Keratinocyte (primary cell): ENCODE measurements around the gene NLRP3. TPM values are rescaled to one million over a fixed set of nuclear protein-coding genes. Genes with fewer than 3 reads are reported as not detected.
"Not testable (repeated sequence)": the region's sequence is repeated elsewhere in the genome, so short reads cannot be mapped to it uniquely, and the experiment has no call there.

ENCODE experiments used
- DNase-seq: peaks from one replicate; pipeline ENCODE4 v3.0.0-alpha.2; 2011; ENCODE audit warnings: low read depth, missing footprints, low spot score
- FAIRE-seq: peaks from 2 replicates; lab custom pipeline; 2011; peaks lifted over from hg19 to GRCh38; lab: Jason Lieb, UNC
- H2AFZ ChIP-seq: 2 replicates; pipeline ENCODE4 v1.6.0; 2012; ENCODE audit warnings: low read length, control low read depth, inconsistent platforms; ENCODE audit not compliant: control insufficient read depth
- H3K27ac ChIP-seq: 2 replicates; pipeline ENCODE4 v1.5.1; 2011; ENCODE audit warnings: low read length; ENCODE audit not compliant: control insufficient read depth, insufficient read depth
- H3K27me3 ChIP-seq: 3 replicates; pipeline ENCODE4 v1.6.0; 2011; ENCODE audit warnings: low read length; ENCODE audit not compliant: control insufficient read depth, insufficient read depth; ENCODE audit errors: extremely low read depth
- H3K36me3 ChIP-seq, 2 experiments: 2 replicates in 1 of 2; 3 replicates in 1 of 2; pipeline ENCODE4 v1.5.1; 2011; ENCODE audit warnings: low read length in 2 of 2, mild to moderate bottlenecking in 1 of 2; ENCODE audit not compliant: control insufficient read depth in 2 of 2, insufficient read depth in 2 of 2; ENCODE audit errors: extremely low read depth in 1 of 2
- H3K4me1 ChIP-seq: 3 replicates; pipeline ENCODE4 v1.5.1; 2011; ENCODE audit warnings: low read length; ENCODE audit not compliant: control insufficient read depth, insufficient read depth; ENCODE audit errors: extremely low read depth
- H3K4me2 ChIP-seq: 3 replicates; pipeline ENCODE4 v1.6.0; 2011; ENCODE audit warnings: low read depth, low read length; ENCODE audit not compliant: control insufficient read depth, insufficient read depth; ENCODE audit errors: extremely low read depth
- H3K4me3 ChIP-seq, 3 experiments: fragments of 200-600 bp in 1 of 3; sonication (generic) in 1 of 3; 2 replicates in 2 of 3; 3 replicates in 1 of 3; pipeline ENCODE4 v1.5.1; 2011 to 2016; ENCODE audit warnings: low read length in 3 of 3, mild to moderate bottlenecking in 3 of 3, control low read depth in 2 of 3, inconsistent platforms in 1 of 3, low read depth in 1 of 3, mixed read lengths in 1 of 3, mixed run types in 1 of 3, moderate library complexity in 1 of 3; ENCODE audit not compliant: control insufficient read depth in 2 of 3, insufficient read depth in 2 of 3; ENCODE audit errors: extremely low read depth in 1 of 3
- H3K79me2 ChIP-seq: 2 replicates; pipeline ENCODE4 v1.6.0; 2012; ENCODE audit warnings: low read length; ENCODE audit not compliant: control insufficient read depth, insufficient read depth
- H3K9ac ChIP-seq: 3 replicates; pipeline ENCODE4 v1.6.0; 2011; ENCODE audit warnings: low read length; ENCODE audit not compliant: control insufficient read depth, insufficient read depth; ENCODE audit errors: extremely low read depth
- H3K9me1 ChIP-seq: 3 replicates; pipeline ENCODE4 v1.6.0; 2011; ENCODE audit warnings: low read length; ENCODE audit not compliant: control insufficient read depth, insufficient read depth; ENCODE audit errors: extremely low read depth
- H3K9me3 ChIP-seq: 2 replicates; pipeline ENCODE4 v1.5.1; 2012; ENCODE audit warnings: low read depth, low read length; ENCODE audit not compliant: control insufficient read depth
- H4K20me1 ChIP-seq: 3 replicates; pipeline ENCODE4 v1.6.0; 2011; ENCODE audit warnings: low read length; ENCODE audit not compliant: control insufficient read depth, insufficient read depth; ENCODE audit errors: extremely low read depth
- CTCF ChIP-seq, 3 experiments: IDR thresholded peaks in 1 of 3; conservative IDR thresholded peaks in 1 of 3; optimal IDR thresholded peaks in 1 of 3; 2 replicates in 2 of 3; 3 replicates in 1 of 3; pipeline versions ENCODE3 to v1.5.1; 2011; ENCODE audit warnings: low read length in 3 of 3, mild to moderate bottlenecking in 3 of 3, moderate library complexity in 2 of 3, control low read depth in 1 of 3, inconsistent platforms in 1 of 3; ENCODE audit not compliant: insufficient read depth in 2 of 3; ENCODE audit errors: extremely low read depth in 1 of 3
- EZH2 ChIP-seq: IDR thresholded peaks from one replicate; pipeline ENCODE4 v1.6.1; 2012; ENCODE audit warnings: inconsistent platforms, mild to moderate bottlenecking, low read length, moderate library complexity
- dilution Hi-C: fragments of 300-500 bp; cut with MboI; formaldehyde crosslinking; loops from one replicate; pipeline ENCODE4 v1.7.0; 2020; ENCODE audit warnings: low sequenced_read_pairs; ENCODE audit not compliant: extremely low pct_ligation_motif_present
- polyA plus RNA-seq, 5 experiments: library from polyadenylated mRNA; depleted of rRNA in 3 of 5; stranded (reverse) in 3 of 5; stranded (forward) in 1 of 5; unstranded in 1 of 5; fragments of >200 nt; gene quantifications; 1 replicate in 1 of 5; 2 replicates in 3 of 5; 3 replicates in 1 of 5; pipeline versions ENCODE4 v1.2.1 to v1.2.3, GENCODE V29; 2011 to 2012; ENCODE audit warnings: missing spikeins in 2 of 5, low read depth in 1 of 5, low replicate concordance in 1 of 5

Gene NLRP3
- polyA plus RNA-seq, 1 donor (not counting 4 experiments of a cell fraction or from before 2014, with no cell fraction given) = 0.03 TPM

- no peaks in the 10 kb centered on the region for H3K27me3 ChIP-seq
- FAIRE-seq (no peak), DNase-seq (no peak)
- H3K9me1 ChIP-seq = no peaks in the 10 kb centered on the region
- H2AFZ ChIP-seq = no peak overlapping the region
- TF ChIP-seq EZH2 = no peak
- H4K20me1 ChIP-seq = no peaks in the 10 kb centered on the region
- H3K9ac ChIP-seq = no peak overlapping the region
- no peaks in the 10 kb centered on the region for H3K36me3 ChIP-seq
- H3K4me1 ChIP-seq = no peaks in the 10 kb centered on the region
- no peak overlapping the region for H3K4me2 ChIP-seq
- H3K79me2 ChIP-seq = no peaks in the 10 kb centered on the region
- no peak overlapping the region for H3K27ac ChIP-seq
- dilution Hi-C loops = no loop called here
- H3K4me3 ChIP-seq = no peak overlapping the region
- H3K9me3 ChIP-seq = no peaks in the 10 kb centered on the region
Measured at GRCh38 chr1:247468481-247469140, 52.6 kb downstream of the NLRP3 start.

- Histone ChIP-seq H4K20me1 (no peaks in the 10 kb centered on the region), H3K36me3 (no peaks in the 10 kb centered on the region), H3K4me2 (no peak overlapping the region), H2AFZ (no peak overlapping the region), H3K4me3 (no peak overlapping the region), H3K9me3 (no peaks in the 10 kb centered on the region), H3K79me2 (no peaks in the 10 kb centered on the region), H3K4me1 (no peaks in the 10 kb centered on the region), H3K27me3 (no peaks in the 10 kb centered on the region), H3K9ac (no peak overlapping the region), H3K9me1 (no peaks in the 10 kb centered on the region), H3K27ac (no peak overlapping the region)
- DNase-seq = no peak
- dilution Hi-C loops = no loop called here
- TF ChIP-seq CTCF (optimal IDR thresholded peaks at IDR 0.05 in 1 of 3, IDR thresholded peaks at IDR 0.05 in 1 of 3, conservative IDR thresholded peaks at IDR 0.05 in 1 of 3; ENCODE audit: extremely low read depth in 1 of 3, insufficient read depth in 2 of 3, low read length in 3 of 3) (no peak), EZH2 (no peak)
- no peak for FAIRE-seq
Measured at GRCh38 chr1:247469141-247469535, 53.2 kb downstream of the NLRP3 start.

GRCh38 chr1:247470942-247471429 lies 55.0 kb downstream of the NLRP3 start:
- H3K9me1 ChIP-seq, H3K4me2 ChIP-seq, H3K9me3 ChIP-seq, H3K27me3 ChIP-seq, H3K9ac ChIP-seq, DNase-seq, FAIRE-seq, H2AFZ ChIP-seq, H3K79me2 ChIP-seq, H3K36me3 ChIP-seq, H3K4me1 ChIP-seq, H3K4me3 ChIP-seq, dilution Hi-C loops, H3K27ac ChIP-seq, H4K20me1 ChIP-seq: not testable (repeated sequence)
